Sigmoid colon (tissue), 4 donors: Measurements from ENCODE around the gene PDE5A.

Source experiments
- CTCF ChIP-seq, 4 experiments: fragments of 450-650 bp in 3 of 4; fragments of 200-600 bp in 1 of 4; IDR thresholded peaks; one replicate each; pipeline ENCODE4 v1.5.1; 2016 to 2019; ENCODE audit warnings: antibody characterized with exemption in 4 of 4, mild to moderate bottlenecking in 3 of 4, moderate library complexity in 2 of 4
- EP300 ChIP-seq, 4 donors: sonication (generic); formaldehyde crosslinking; IDR thresholded peaks; one replicate each; pipeline ENCODE4 v1.6.1; 2017; ENCODE audit warnings: antibody characterized with exemption in 4 of 4
- POLR2A ChIP-seq, 2 donors: fragments of 450-650 bp; IDR thresholded peaks; one replicate each; pipeline ENCODE4 v1.6.1; 2016; ENCODE audit warnings: antibody characterized with exemption in 2 of 2, mild to moderate bottlenecking in 2 of 2, moderate library complexity in 2 of 2
- POLR2AphosphoS5 ChIP-seq, 4 donors: sonication (generic); formaldehyde crosslinking; IDR thresholded peaks; one replicate each; pipeline ENCODE4 v1.6.1; 2017; ENCODE audit warnings: antibody characterized with exemption in 4 of 4

DNA sequence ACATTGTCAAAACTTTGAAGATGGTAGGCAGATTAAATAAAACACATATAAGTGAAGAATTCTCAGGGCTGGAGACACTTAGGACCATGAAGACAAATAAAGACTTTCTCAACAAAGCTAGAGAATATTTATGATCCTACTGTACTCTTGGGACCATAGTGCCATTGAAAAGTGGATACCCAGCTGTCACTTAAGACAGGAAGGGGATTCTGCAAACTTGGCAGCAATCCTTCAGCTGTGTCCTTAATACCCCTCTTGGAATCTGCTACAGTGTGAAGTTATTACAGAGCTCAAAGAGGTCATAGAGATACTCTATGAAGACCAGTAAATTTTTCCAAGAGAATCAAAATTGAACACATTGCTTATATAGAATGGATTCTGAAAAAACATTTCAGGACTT lies 24.3 kb downstream of the PDE5A start:
- TF ChIP-seq CTCF (IDR thresholded peaks at IDR 0.05) (no peak), POLR2A (IDR thresholded peaks at IDR 0.05) (no peak), EP300 (IDR thresholded peaks at IDR 0.05) (no peak), POLR2AphosphoS5 (IDR thresholded peaks at IDR 0.05) (no peak)
